ENCODE results near the gene OR8B8. TPM values are rescaled to one million over a fixed set of nuclear protein-coding genes. Genes with fewer than 3 reads are reported as not detected.
"Not testable (repeated sequence)": the region's sequence is repeated elsewhere in the genome, so short reads cannot be mapped to it uniquely, and the experiment has no call there.

The OR8B8 gene
- total RNA-seq, 4 donors from 2014 or later: not detected

DNA sequence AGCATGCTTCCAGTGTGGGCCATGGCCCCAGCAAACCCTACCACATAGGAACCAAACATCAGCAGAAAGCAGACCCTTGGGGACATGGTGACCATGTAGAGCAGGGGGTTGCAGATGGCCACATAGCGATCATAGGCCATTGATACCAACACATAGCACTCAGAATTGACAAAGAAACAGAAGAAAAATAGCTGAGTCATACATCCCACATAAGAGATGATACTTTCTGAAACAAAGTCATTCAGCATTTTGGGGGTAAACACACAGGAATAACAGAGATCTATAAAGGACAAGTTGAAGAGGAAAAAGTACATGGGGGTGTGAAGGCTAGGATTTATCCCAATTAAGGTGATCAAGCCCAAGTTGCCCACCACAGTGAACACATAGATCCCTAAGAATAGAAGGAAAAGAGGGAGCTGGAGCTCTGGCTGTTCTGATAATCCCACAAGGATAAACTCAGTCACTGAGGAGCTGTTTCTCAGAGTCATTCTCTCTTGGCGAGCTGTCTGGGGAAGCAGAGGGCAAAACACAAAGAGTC lies 21.0 kb downstream of the OR8B8 start, which contains the start of gene OR8B4:
Gene OR8B4, minus strand, starts transcription at position 488 of the 538 bp plus-strand sequence. Its CDS starts 0 bp downstream, at position 488.
- 77 to 87% methylated on average over 2 of the region's 2 CpGs for WGBS, 2 donors
- Histone ChIP-seq H3K27ac (no peak within 1 kb of the TSS), H3K4me1 (no peaks in the 10 kb centered on the region), H3K27me3 (no peaks in the 10 kb centered on the region), H3K4me3 (no peak within 1 kb of the TSS), H3K9me3 (no peaks in the 10 kb centered on the region), H3K36me3 (no peaks in the 10 kb centered on the region)
- intact Hi-C loops (cut with DNase I): loop anchor here (10.0 kb wide), 1 partner anchor 160 kb away; no protein-coding TSS in a partner anchor
- no peak for DNase-seq
- TF ChIP-seq CTCF (IDR thresholded peaks at IDR 0.05): no peak
- TF ChIP-seq POLR2A (IDR thresholded peaks at IDR 0.05): no peak

DNA sequence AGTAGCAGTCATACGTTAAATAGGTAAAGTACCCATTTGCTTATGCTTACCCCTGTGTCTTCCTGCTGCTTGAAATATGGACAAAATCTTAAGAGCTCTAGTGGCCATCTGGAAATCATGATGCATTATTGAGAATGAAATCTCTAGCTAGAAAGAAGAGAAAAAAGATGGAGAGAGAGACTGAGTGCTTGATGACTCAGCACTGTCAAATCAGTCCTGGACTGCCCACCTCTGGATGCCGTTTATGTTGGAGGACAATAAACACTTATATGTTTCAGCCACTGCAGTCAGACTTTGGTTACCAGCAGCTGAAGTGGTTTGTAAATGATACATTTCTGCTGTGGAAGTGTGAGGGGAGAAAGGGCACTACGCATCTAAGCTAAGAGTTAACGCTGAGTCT lies 24.5 kb downstream of the OR8B8 start:
- TF ChIP-seq CTCF (IDR thresholded peaks at IDR 0.05): no peak
- TF ChIP-seq POLR2A (IDR thresholded peaks at IDR 0.05): no peak
- H3K9me3 ChIP-seq: no peaks in the 10 kb centered on the region
- no peak overlapping the region for H3K4me3 ChIP-seq
- no peaks in the 10 kb centered on the region for H3K36me3 ChIP-seq
- no peak overlapping the region for H3K27ac ChIP-seq
- intact Hi-C loops (cut with DNase I): loop anchor here (10.0 kb wide), 1 partner anchor 164 kb away; no protein-coding TSS in a partner anchor
- no peak for DNase-seq
- no peaks in the 10 kb centered on the region for H3K4me1 ChIP-seq
- WGBS, 2 donors: 81 to 82% methylated on average over 4 of the region's 4 CpGs
- no peaks in the 10 kb centered on the region for H3K27me3 ChIP-seq

DNA sequence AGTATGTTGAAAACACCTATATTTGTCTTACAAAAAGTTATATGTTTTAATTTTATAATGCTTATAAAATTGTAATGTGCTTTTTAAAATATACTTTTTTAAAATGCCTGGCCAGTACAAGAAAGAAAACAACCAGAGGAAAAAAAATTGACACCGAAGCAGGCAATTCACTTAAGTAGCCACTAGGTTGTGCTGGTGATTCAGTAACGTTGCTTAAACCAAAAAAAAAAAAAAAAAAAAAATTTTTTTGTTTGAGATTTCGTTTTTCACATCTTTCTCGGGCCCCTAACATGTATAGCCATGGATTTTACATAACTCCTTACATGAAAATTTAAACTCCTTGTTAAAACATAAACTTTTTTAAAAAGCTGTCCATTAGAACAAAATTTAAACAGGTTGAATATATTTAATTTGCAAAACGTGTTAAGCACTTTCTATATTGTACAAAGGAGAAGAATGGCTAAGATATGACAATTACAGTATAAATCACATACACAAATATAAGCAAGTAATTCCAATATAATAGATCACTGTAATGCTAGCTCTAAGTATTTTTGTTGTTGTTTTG lies 30.1 kb downstream of the OR8B8 start:
- H3K27me3 ChIP-seq: no peaks in the 10 kb centered on the region
- intact Hi-C loops (cut with DNase I): no loop called here
- no peaks in the 10 kb centered on the region for H3K4me1 ChIP-seq
- TF ChIP-seq CTCF (IDR thresholded peaks at IDR 0.05) (peak in 4 of 6 experiments; percentile 35 to 72 (median 50)), POLR2A (IDR thresholded peaks at IDR 0.05) (no peak)
- no peak overlapping the region for H3K4me3 ChIP-seq
- no peaks in the 10 kb centered on the region for H3K9me3 ChIP-seq
- DNase-seq: no peak
- WGBS, 2 donors: 8 to 14% methylated on average over 5 of the region's 5 CpGs
- H3K27ac ChIP-seq: no peak overlapping the region
- H3K36me3 ChIP-seq: no peaks in the 10 kb centered on the region

GRCh38 chr11:124409906-124410305 lies 35.6 kb downstream of the OR8B8 start:
- H3K4me1 ChIP-seq: no peaks in the 10 kb centered on the region
- TF ChIP-seq CTCF (IDR thresholded peaks at IDR 0.05) (no peak), POLR2A (IDR thresholded peaks at IDR 0.05) (no peak)
- H3K27me3 ChIP-seq: no peaks in the 10 kb centered on the region
- WGBS, 2 donors: 72 to 86% methylated on average over 7 of the region's 7 CpGs
- H3K36me3 ChIP-seq: no peaks in the 10 kb centered on the region
- intact Hi-C loops (cut with DNase I): no loop called here
- no peak for DNase-seq
- H3K9me3 ChIP-seq: no peaks in the 10 kb centered on the region
- H3K4me3 ChIP-seq: no peak overlapping the region
- no peak overlapping the region for H3K27ac ChIP-seq

DNA sequence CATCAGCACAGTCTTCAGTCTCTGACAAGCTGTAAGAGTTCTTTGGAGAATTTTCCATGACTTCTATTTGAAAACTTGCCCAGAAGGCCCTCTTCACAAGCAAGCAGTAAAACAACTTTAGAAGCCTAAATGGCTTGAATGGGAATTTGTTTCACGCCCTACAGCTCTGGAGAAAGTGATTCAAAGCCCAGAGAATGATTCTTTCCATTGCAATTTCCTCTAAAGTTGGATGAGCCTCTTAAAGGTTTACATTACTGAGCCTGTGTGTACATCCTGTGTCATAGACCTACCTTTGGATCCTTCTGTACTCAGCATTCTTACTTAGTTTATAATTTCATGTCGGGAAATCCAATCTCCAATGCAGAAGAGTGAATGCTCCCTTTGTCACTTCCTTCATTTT lies 39.9 kb downstream of the OR8B8 start:
- WGBS, 2 donors: 41 to 52% methylated on average over 2 of the region's 2 CpGs
- intact Hi-C loops (cut with DNase I): no loop called here
- Histone ChIP-seq H3K4me3 (no peak overlapping the region), H3K4me1 (no peaks in the 10 kb centered on the region), H3K9me3 (no peaks in the 10 kb centered on the region), H3K36me3 (no peaks in the 10 kb centered on the region), H3K27ac (no peak overlapping the region), H3K27me3 (no peaks in the 10 kb centered on the region)
- DNase-seq: no peak
- TF ChIP-seq CTCF (IDR thresholded peaks at IDR 0.05) (no peak), POLR2A (IDR thresholded peaks at IDR 0.05) (no peak)

GRCh38 chr11:124403186-124403585 lies 42.3 kb downstream of the OR8B8 start:
- WGBS, 2 donors: no CpG with 5 or more reads among the region's 27 CpGs

More at GRCh38 chr11:124403186-124403585, 42.3 kb downstream of the OR8B8 start:
- H3K27ac ChIP-seq; H3K36me3 ChIP-seq; intact Hi-C loops (cut with DNase I); H3K4me3 ChIP-seq; DNase-seq; H3K9me3 ChIP-seq; H3K4me1 ChIP-seq; H3K27me3 ChIP-seq: not testable (repeated sequence)

Measured in esophagus squamous epithelium (tissue), 5 donors.